KBM-7 (cell line): Measurements from ENCODE around the gene OR2W3.
A peak's percentile ranks its signal among the peaks of the same experiment; 100 is the strongest.
"Not testable (repeated sequence)": the region's sequence is repeated elsewhere in the genome, so short reads cannot be mapped to it uniquely, and the experiment has no call there.

Experiments used
- DNase-seq: peaks from one replicate; pipeline ENCODE4 v3.0.0-alpha.2; 2015
- in situ Hi-C: fragments of 300-500 bp; cut with MboI; formaldehyde crosslinking; loops from 2 replicates; pipeline ENCODE4 v1.14.3; 2020; ENCODE audit warnings: low sequenced_read_pairs, low pct_unique_long_range_greater_than_20kb, mixed read lengths

OR2W3 gene

DNA sequence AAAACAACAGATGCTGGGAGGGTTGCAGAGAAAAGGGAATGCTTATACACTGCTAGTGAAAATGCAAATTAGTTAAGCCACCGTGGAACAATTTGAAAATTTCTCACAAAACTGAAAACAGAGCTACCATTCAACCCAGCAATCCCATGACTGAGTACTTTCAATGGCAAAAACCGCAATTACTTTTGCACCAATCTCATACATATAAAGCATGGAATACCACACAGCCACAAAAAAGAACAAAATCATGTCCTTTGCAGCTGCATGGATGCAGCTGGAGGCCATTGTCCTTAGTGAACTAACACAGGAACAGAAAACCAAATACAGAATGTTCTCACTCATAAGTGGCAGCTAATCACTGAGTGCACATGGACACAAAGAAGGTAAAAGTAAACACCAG, 18.4 kb downstream of the OR2W3 start:
- in situ Hi-C loops, result no loop called here
- DNase-seq, result no peak

- in situ Hi-C loops, result no loop called here
- DNase-seq, result peak; percentile 64
Observed at GRCh38 chr1:247914941-247915662, 19.7 kb downstream of the OR2W3 start.

- in situ Hi-C loops, result no loop called here
- no peak for DNase-seq
Observed at GRCh38 chr1:247919952-247920351, 24.6 kb downstream of the OR2W3 start, which contains the start of gene OR2T8. Gene OR2T8 (plus strand): TSS chr1:247920252. CDS start chr1:247921018, 766 bp downstream.

DNA sequence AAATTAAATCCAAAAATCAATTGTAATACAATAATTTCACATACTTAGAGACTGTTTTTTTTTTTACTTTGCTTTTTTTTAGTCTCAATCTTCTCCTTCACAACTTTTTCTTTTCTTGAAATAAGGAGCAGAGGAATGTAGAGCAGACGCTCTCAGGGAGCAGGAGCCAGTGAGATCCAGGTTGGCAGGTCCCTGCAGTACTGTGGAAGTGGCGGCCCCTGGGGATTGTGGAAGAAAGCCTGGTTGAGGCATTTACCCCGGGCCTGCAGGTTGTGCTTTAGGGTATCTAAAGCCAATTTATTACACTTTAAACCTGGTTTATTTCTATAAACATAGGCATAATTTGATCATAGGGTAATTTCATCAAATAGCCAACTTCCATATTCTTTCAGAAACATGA, 28.6 kb downstream of the OR2W3 start:
- DNase-seq, result no peak
- in situ Hi-C loops, result no loop called here

DNA sequence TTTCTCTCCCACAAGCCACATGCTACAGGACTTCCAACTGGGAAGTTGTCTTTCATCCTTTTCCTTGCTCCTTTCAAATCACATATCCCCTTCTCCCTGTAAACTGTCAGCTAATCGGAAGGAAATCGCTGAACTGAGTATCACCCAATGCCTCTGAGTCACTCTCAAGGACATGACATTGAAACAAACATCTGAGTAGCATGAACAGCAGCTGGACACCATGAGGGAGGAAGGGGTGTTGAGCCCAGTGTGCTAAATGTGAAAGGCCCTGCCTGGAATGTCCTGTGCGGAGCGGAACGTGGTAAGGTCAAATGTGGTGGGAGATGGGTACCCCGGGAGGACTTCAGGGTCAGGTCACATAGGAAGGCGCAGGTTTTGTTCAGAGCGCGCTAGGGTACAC, 29.5 kb downstream of the OR2W3 start, which contains the start of gene OR2AJ1:
Gene OR2AJ1, plus strand, starts transcription at position 22 of the 400 bp plus-strand sequence. CDS start 8,880 bp downstream, outside the sequence.
- DNase-seq, result no peak
- in situ Hi-C loops, result no loop called here

DNA sequence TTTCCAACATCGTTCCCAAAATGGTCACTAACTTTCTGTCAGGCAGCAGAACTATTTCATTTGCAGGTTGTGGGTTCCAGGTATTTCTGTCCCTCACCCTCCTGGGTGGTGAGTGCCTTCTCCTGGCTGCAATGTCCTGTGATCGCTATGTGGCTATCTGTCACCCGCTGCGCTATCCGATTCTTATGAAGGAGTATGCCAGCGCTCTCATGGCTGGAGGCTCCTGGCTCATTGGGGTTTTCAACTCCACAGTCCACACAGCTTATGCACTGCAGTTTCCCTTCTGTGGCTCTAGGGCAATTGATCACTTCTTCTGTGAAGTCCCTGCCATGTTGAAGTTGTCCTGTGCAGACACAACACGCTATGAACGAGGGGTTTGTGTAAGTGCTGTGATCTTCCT, 38.6 kb downstream of the OR2W3 start:
- no peak for DNase-seq
- in situ Hi-C loops, result no loop called here

- no peak for DNase-seq
- in situ Hi-C loops, result no loop called here
Observed at GRCh38 chr1:247935781-247936180, 40.4 kb downstream of the OR2W3 start.

GRCh38 chr1:247936415-247936814, 41.0 kb downstream of the OR2W3 start:
- in situ Hi-C loops, result no loop called here
- no peak for DNase-seq

DNA sequence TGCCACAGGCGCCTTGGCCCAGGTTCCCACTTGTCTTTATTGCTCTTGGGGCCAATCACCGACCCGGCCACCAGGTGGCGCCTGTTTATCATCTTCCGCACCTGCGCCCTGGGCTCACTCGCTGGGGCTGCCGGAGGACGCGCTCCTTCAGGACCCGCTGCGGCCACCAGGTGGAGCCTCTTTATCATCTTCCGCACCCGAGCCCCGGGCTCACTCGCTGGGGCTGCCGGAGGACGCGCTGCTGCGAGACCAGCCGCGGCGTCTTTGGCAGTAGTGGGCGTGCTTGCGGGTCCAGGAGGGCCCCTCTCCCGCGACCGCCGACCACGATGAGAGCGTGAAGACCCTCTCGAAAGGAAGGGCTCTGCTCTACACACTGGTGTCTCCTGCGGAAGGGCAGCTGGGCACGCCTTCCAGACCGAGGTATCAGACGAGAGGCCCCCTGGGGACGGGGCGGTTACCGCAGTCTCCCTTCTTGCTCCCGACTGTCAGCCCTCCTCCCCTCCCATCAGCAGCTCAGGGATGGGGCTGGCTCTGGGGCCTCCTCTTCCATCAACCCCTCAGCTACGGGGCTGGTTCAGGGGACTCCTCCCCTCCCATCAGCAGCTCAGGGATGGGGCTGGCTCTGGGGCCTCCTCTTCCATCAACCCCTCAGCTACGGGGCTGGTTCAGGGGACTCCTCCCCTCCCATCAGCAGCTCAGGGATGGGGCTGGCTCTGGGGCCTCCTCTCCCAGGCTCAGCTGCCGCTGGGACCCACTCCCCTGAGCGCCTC, 41.8 kb downstream of the OR2W3 start:
- in situ Hi-C loops, result not testable (repeated sequence)
- DNase-seq, result peak; percentile 100

DNA sequence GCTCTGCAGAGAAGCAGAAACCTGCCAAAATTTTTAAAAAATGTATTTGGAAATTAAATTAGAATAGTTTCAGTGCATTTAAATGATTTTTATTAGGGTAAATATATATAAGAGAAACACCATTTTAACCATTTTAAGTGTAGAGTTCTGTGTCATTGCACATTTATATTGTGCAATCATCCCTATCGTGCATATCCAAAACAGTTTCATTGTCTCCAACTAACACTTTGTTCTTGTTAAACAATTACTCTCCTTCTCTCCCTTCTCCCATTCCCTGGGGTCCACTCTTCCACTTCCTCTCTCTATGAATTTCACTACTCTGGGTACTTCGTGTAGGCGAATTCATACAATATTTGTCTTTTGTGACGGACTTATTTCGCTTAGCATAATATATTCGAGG, 47.2 kb downstream of the OR2W3 start:
- DNase-seq, result no peak
- in situ Hi-C loops, result no loop called here
